K562 (cell line): ENCODE data around the gene ADK. TPM values are rescaled to one million over a fixed set of nuclear protein-coding genes. Genes with fewer than 3 reads are reported as not detected.

Experiments used
- ATAC-seq: fragments of 200-7000 bp; cut with Tn5 transposase; 3 replicates; pipeline ENCODE4 v1.9.1; 2020; ENCODE audit warnings: moderate library complexity
- BruUV-seq: library from RNA; stranded (reverse); fragments of 400-500 nt; replicated peaks from 2 replicates; lab custom pipeline; 2021; lab: Mats Ljungman, UMichigan
- CTCF ChIA-PET: fragments of 300-600 bp; formaldehyde crosslinking; extraction: SDS; loops from one replicate; lab custom pipeline; 2021; ENCODE audit warnings: low intra/inter-chr PET ratio; lab: Yijun Ruan, JAX
- POLR2A ChIA-PET: fragments of 300-600, 350-650 bp; sonication (Branson Sonifier 250); formaldehyde crosslinking; extraction: SDS; loops from one replicate; lab custom pipeline; 2021; ENCODE audit warnings: antibody characterized with exemption, inconsistent platforms; lab: Yijun Ruan, JAX
- DNase-seq, 4 experiments: peaks; one replicate each; pipeline versions ENCODE4 v3.0.0 to v3.0.0-alpha.2; 2011 to 2018; ENCODE audit warnings: low spot score in 3 of 4, mixed read lengths in 3 of 4; ENCODE audit errors: extremely low read depth in 1 of 4
- FAIRE-seq: peaks from 2 replicates; lab custom pipeline; 2011; peaks lifted over from hg19 to GRCh38; lab: Jason Lieb, UNC
- H2AFZ ChIP-seq: 2 replicates; pipeline ENCODE4 v1.6.0; 2011; ENCODE audit warnings: low read depth, low read length, control low read depth, inconsistent platforms
- H3K27ac ChIP-seq: fragments of 200-600 bp; 3 replicates; pipeline ENCODE4 v1.8.0; 2011; ENCODE audit warnings: low read depth, mild to moderate bottlenecking, control low read depth, inconsistent platforms, low read length, moderate library complexity, mixed read lengths; ENCODE audit errors: extremely low read depth
- H3K27me3 ChIP-seq, 2 experiments: fragments of 300-600 bp in 1 of 2; 2 replicates in 1 of 2; 3 replicates in 1 of 2; pipeline versions ENCODE4 v1.6.0 to v1.8.0; 2011; ENCODE audit warnings: inconsistent platforms in 2 of 2, low read length in 2 of 2, mild to moderate bottlenecking in 1 of 2, mixed read lengths in 1 of 2, moderate library complexity in 1 of 2; ENCODE audit not compliant: control insufficient read depth in 2 of 2, insufficient read depth in 2 of 2
- H3K36me3 ChIP-seq: fragments of 300-600 bp; 3 replicates; pipeline ENCODE4 v1.8.0; 2011; ENCODE audit warnings: mild to moderate bottlenecking, low read length, inconsistent platforms; ENCODE audit not compliant: control insufficient read depth, insufficient read depth
- H3K4me1 ChIP-seq, 2 experiments: fragments of 200-600 bp in 1 of 2; replicated peaks in 1 of 2; 2 replicates in 1 of 2; 3 replicates in 1 of 2; pipeline versions ENCODE4 v1.5.1 to v1.8.0; 2011; ENCODE audit warnings: inconsistent platforms in 2 of 2, low read length in 2 of 2, mild to moderate bottlenecking in 1 of 2, mixed read lengths in 1 of 2, moderate library complexity in 1 of 2; ENCODE audit not compliant: control insufficient read depth in 2 of 2, insufficient read depth in 2 of 2
- H3K4me2 ChIP-seq: 2 replicates; pipeline ENCODE4 v1.6.1; 2011; ENCODE audit warnings: low read length, control low read depth, inconsistent platforms, mixed read lengths; ENCODE audit not compliant: insufficient read depth
- H3K4me3 ChIP-seq: fragments of 200-600 bp; sonication (generic), shearing (Covaris generic); 2 replicates; pipeline ENCODE4 v1.5.1; 2016; ENCODE audit warnings: control low read depth, inconsistent platforms
- H3K79me2 ChIP-seq: fragments of 200-600 bp; 3 replicates; pipeline ENCODE4 v1.8.0; 2011; ENCODE audit warnings: low read length, inconsistent platforms; ENCODE audit not compliant: control insufficient read depth, insufficient read depth
- H3K9ac ChIP-seq, 2 experiments: 2 replicates each; pipeline versions ENCODE4 v1.6.0 to v1.6.1; 2011; ENCODE audit warnings: low read depth in 2 of 2, low read length in 2 of 2, control low read depth in 1 of 2, inconsistent platforms in 1 of 2, mild to moderate bottlenecking in 1 of 2, mixed read lengths in 1 of 2; ENCODE audit not compliant: insufficient read depth in 1 of 2
- H3K9me1 ChIP-seq: one replicate; pipeline ENCODE4 v1.6.0; 2011; ENCODE audit warnings: inconsistent platforms, mild to moderate bottlenecking, low read length, moderate library complexity; ENCODE audit not compliant: control insufficient read depth, insufficient read depth
- H3K9me3 ChIP-seq: replicated peaks from 2 replicates; pipeline ENCODE4 v1.5.1; 2011; ENCODE audit warnings: low read depth, low read length, inconsistent platforms; ENCODE audit not compliant: control insufficient read depth, insufficient read depth
- H4K20me1 ChIP-seq: replicated peaks from 2 replicates; pipeline ENCODE4 v1.6.1; 2011; ENCODE audit warnings: low read length, inconsistent platforms, mixed read lengths; ENCODE audit not compliant: control insufficient read depth, insufficient read depth
- HDAC6 ChIP-seq: IDR thresholded peaks from 2 replicates; pipeline ENCODE4 v1.6.1; 2012; ENCODE audit warnings: low read depth, mild to moderate bottlenecking, control low read depth, inconsistent platforms, low read length, moderate library complexity
- HSF4 ChIP-seq: fragments of 250-450 bp; sonication (Bioruptor Pico); IDR thresholded peaks from 2 replicates; pipeline ENCODE4 v2.1.2; 2022; ENCODE audit warnings: mild to moderate bottlenecking, moderate library complexity, borderline replicate concordance
- MIER1 ChIP-seq: fragments of 450-650 bp; IDR thresholded peaks from 2 replicates; pipeline ENCODE4 v1.6.1; 2016; ENCODE audit warnings: antibody characterized with exemption, mild to moderate bottlenecking, low read depth
- RBM15 ChIP-seq: fragments of 200-400 bp; formaldehyde crosslinking; IDR thresholded peaks from 2 replicates; pipeline ENCODE4 v1.6.1; 2018; ENCODE audit warnings: mild to moderate bottlenecking, low read length, moderate library complexity; ENCODE audit not compliant: insufficient read depth
- RBM39 ChIP-seq: fragments of 200-400 bp; formaldehyde crosslinking; optimal IDR thresholded peaks from 2 replicates; pipeline ENCODE3; 2018; ENCODE audit warnings: low read depth, low read length
- SMAD2 ChIP-seq: fragments of 150-350 bp; IDR thresholded peaks from 2 replicates; pipeline ENCODE4 v1.6.1; 2014; ENCODE audit warnings: low read depth, mild to moderate bottlenecking, low read length
- ZEB2 ChIP-seq: fragments of 450-650 bp; IDR thresholded peaks from 2 replicates; pipeline ENCODE4 v1.6.1; 2016
- ZNF239 ChIP-seq: fragments of 250-450 bp; sonication (Bioruptor Pico); IDR thresholded peaks from 2 replicates; pipeline ENCODE4 v1.4.0; 2020; ENCODE audit warnings: mild to moderate bottlenecking
- ZNF561 ChIP-seq: fragments of 450-650 bp; formaldehyde crosslinking; conservative IDR thresholded peaks from 2 replicates; pipeline ENCODE4 v1.4.0; 2020; ENCODE audit warnings: mild to moderate bottlenecking, moderate library complexity
- ZNF644 ChIP-seq: fragments of 200-800 bp; sonication (Bioruptor generic); IDR thresholded peaks from 2 replicates; pipeline ENCODE4 v1.6.1; 2016; ENCODE audit warnings: low read depth, missing genetic modification characterization, missing compliant biosample characterization
- WGBS: fragments of 100-300 bp; shearing (Covaris generic); methylation state at CpG from one replicate; pipeline ENCODE4 v1.1.6; 2016; ENCODE audit warnings: low coverage, mixed read lengths; ENCODE audit not compliant: insufficient coverage; ENCODE audit errors: missing lambda C conversion rate; 5-methylcytosine and 5-hydroxymethylcytosine counted together
- in situ Hi-C: fragments of 300-500 bp; cut with MboI; formaldehyde crosslinking; loops from 4 replicates; pipeline ENCODE4 v1.15.0; 2018; ENCODE audit warnings: inconsistent platforms, mixed read lengths
- intact Hi-C: fragments of 100-400 bp; cut with micrococcal nuclease; formaldehyde crosslinking; loops from 2 replicates; pipeline ENCODE4 v1.14.2; 2022
- polyA plus RNA-seq, 8 experiments: library from polyadenylated mRNA; depleted of rRNA in 4 of 8; stranded (reverse) in 5 of 8; unstranded in 3 of 8; fragments of >200 nt; fragmentation: Nextera tagmentation in 2 of 8; fragmentation: Illumina TruSeq in 1 of 8; extraction: Ambion mirVana in 2 of 8; extraction: Trizol in 1 of 8; gene quantifications; 2 replicates each; pipeline versions ENCODE4 v1.2.1 to v1.2.3, GENCODE V29; 2011 to 2014; ENCODE audit warnings: inconsistent platforms in 1 of 8, missing spikeins in 1 of 8
- total RNA-seq, 7 experiments: library from RNA; depleted of rRNA in 6 of 7; stranded (reverse); fragments of >200 nt in 6 of 7; fragmentation: Illumina TruSeq in 2 of 7; extraction: Trizol in 2 of 7; gene quantifications; 2 replicates each; pipeline versions ENCODE4 v1.2.1 to v1.2.3, GENCODE V29; 2011 to 2021; ENCODE audit warnings: low replicate concordance in 1 of 7

ADK gene
- total and polyA plus RNA-seq, 9 of the 15 experiments (the other 6 are each of a cell fraction or from before 2014, with no cell fraction given), result 54.2 to 97.8 (median 73.6) TPM

DNA sequence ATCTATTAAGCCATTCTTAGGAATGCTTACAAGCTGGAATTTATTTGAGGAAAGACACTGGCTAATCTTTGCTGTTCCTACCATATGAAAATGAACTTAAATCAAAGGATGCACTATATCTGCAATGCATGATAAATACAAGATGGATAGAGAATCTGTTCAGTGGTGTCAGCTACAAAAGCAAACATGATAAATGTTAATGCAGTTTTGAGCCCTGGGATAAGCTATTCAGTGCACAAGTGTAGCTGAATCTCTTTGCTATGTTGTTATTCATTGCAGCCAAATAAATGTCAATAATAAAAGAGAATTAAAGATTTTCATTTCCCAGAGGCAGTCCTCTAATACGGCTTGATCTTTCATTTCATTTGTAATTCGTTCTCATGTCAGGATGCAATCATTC is 451.6 kb downstream of the ADK start:
- no peak overlapping the region for H3K27ac ChIP-seq
- H3K9ac ChIP-seq, result no peak overlapping the region
- no TSS peak for BruUV-seq
- no peaks in the 10 kb centered on the region for H3K27me3 ChIP-seq
- POLR2A ChIA-PET, result no interaction called here
- H3K36me3 ChIP-seq, result peaks cover 4% of the 10 kb centered on the region; the same call in 1 of the 3 replicates
- WGBS, result 70% methylated on average over 2 of the region's 2 CpGs
- in situ Hi-C loops, result no loop called here
- TF ChIP-seq HSF4 (CRISPR knock-in tag), result no peak
- TF ChIP-seq RBM15, result no peak
- TF ChIP-seq ZEB2, result no peak
- no peak for TF ChIP-seq ZNF561 (CRISPR knock-in tag)
- TF ChIP-seq HDAC6, result no peak
- TF ChIP-seq MIER1, result no peak
- TF ChIP-seq RBM39, result no peak
- no peak for TF ChIP-seq ZNF239 (CRISPR knock-in tag)
- TF ChIP-seq ZNF644 (tag), result no peak
- TF ChIP-seq SMAD2, result no peak
- TF ChIP-seq, all 486 proteins: peak for 0
- ATAC-seq (no peak), FAIRE-seq (no peak), DNase-seq (no peak)
- Histone ChIP-seq H3K4me2 (no peak overlapping the region), H3K9me3 (no peaks in the 10 kb centered on the region), H3K4me1 (no peaks in the 10 kb centered on the region), H4K20me1 (no peaks in the 10 kb centered on the region), H3K4me3 (no peak overlapping the region), H2AFZ (no peak overlapping the region), H3K79me2 (no peaks in the 10 kb centered on the region), H3K9me1 (no peaks in the 10 kb centered on the region)
- intact Hi-C loops, result no loop called here
- CTCF ChIA-PET, result no interaction called here
